SU-DHL-6 (cell line): Measurements from ENCODE around the gene SRGAP3.

Experiments
- EZH2phosphoT487 ChIP-seq: fragments of 200-600 bp; sonication (generic), shearing (Covaris generic); conservative IDR thresholded peaks from 2 replicates; pipeline ENCODE4 v1.6.1; 2018; ENCODE audit warnings: mild to moderate bottlenecking, antibody characterized with exemption, low read length, moderate library complexity, mixed read lengths
- TF ChIP-seq, protein P1 (sequence below): fragments of 200-600 bp; sonication (generic); IDR thresholded peaks from one replicate; pipeline ENCODE4 v1.5.1; 2017; ENCODE audit warnings: antibody characterized with exemption, mild to moderate bottlenecking, low read length, moderate library complexity; ENCODE audit not compliant: insufficient read depth, poor library complexity, severe bottlenecking

DNA sequence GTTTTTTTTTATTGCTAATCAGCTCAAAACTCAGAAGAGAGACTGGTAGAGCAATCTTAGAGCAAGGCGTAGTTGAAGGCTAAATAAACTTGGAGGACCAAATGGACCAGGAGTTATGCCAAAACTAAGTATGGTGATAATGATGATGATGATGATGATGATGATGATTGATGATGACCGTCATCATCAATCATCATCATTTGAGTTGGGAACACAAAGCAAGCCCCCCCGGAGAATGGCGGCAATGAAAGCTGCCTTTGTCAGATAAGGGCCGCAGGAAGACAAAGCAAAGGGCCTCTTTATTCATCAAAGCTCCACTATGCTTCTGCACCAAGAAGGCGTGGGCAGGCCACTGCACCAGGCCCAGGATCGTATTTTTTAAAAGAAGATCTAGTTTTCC lies 204.1 kb downstream of the SRGAP3 start:
- no peak for TF ChIP-seq EZH2phosphoT487
- TF ChIP-seq, protein P1, sequence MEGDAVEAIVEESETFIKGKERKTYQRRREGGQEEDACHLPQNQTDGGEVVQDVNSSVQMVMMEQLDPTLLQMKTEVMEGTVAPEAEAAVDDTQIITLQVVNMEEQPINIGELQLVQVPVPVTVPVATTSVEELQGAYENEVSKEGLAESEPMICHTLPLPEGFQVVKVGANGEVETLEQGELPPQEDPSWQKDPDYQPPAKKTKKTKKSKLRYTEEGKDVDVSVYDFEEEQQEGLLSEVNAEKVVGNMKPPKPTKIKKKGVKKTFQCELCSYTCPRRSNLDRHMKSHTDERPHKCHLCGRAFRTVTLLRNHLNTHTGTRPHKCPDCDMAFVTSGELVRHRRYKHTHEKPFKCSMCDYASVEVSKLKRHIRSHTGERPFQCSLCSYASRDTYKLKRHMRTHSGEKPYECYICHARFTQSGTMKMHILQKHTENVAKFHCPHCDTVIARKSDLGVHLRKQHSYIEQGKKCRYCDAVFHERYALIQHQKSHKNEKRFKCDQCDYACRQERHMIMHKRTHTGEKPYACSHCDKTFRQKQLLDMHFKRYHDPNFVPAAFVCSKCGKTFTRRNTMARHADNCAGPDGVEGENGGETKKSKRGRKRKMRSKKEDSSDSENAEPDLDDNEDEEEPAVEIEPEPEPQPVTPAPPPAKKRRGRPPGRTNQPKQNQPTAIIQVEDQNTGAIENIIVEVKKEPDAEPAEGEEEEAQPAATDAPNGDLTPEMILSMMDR, result no peak
